Spleen (tissue), 7 donors: ENCODE measurements around the gene SEL1L3.

Source experiments
- CTCF ChIP-seq, 11 experiments: fragments of 200-600 bp in 7 of 11; fragments of 450-650 bp in 4 of 11; sonication (generic) in 4 of 11; IDR thresholded peaks in 8 of 11; conservative IDR thresholded peaks in 3 of 11; 1 replicate in 7 of 11; 2 replicates in 4 of 11; pipeline versions ENCODE4 v1.4.0 to v1.8.0; 2016 to 2021; ENCODE audit warnings: antibody characterized with exemption in 11 of 11, inconsistent platforms in 4 of 11, mild to moderate bottlenecking in 1 of 11
- POLR2AphosphoS5 ChIP-seq, 3 donors: sonication (generic); formaldehyde crosslinking; IDR thresholded peaks; one replicate each; pipeline ENCODE4 v1.5.1; 2017; ENCODE audit warnings: antibody characterized with exemption in 3 of 3
- donor health status: DM: no; HTN: no; CAD: no; lungs with moderate emphysema.
- donor health status: DM: no; HTN: no; CAD: no.
- donor health status: DM: no; HTN: no; CAD: no.

- TF ChIP-seq CTCF (IDR thresholded peaks at IDR 0.05 in 8 of 11, conservative IDR thresholded peaks at IDR 0.05 in 3 of 11) = no peak
- TF ChIP-seq POLR2AphosphoS5 (IDR thresholded peaks at IDR 0.05) = no peak
Measured at GRCh38 chr4:25753239-25753638, 109.5 kb downstream of the SEL1L3 start.
